K562 (cell line): ENCODE measurements around the gene BLOC1S3. TPM values are rescaled to one million over a fixed set of nuclear protein-coding genes. Genes with fewer than 3 reads are reported as not detected.

ENCODE experiments used
- CBX3 ChIP-seq, 2 experiments: IDR thresholded peaks; 1 replicate in 1 of 2; 2 replicates in 1 of 2; pipeline ENCODE4 v1.6.1; 2012; ENCODE audit warnings: inconsistent platforms in 2 of 2, low read length in 2 of 2, borderline replicate concordance in 1 of 2, control low read depth in 1 of 2
- CHD4 ChIP-seq: fragments of 200-600 bp; sonication (generic); IDR thresholded peaks from 3 replicates; pipeline ENCODE4 v1.6.1; 2012; ENCODE audit warnings: low read depth, mild to moderate bottlenecking, mixed read lengths, low read length, inconsistent platforms; ENCODE audit not compliant: insufficient read depth, insufficient replicate concordance, poor library complexity, severe bottlenecking
- EHMT2 ChIP-seq: fragments of 450-650 bp; IDR thresholded peaks from 2 replicates; pipeline ENCODE4 v1.6.1; 2018; ENCODE audit warnings: antibody characterized with exemption
- ESRRB ChIP-seq: fragments of 250-450 bp; sonication (Bioruptor Pico); IDR thresholded peaks from 2 replicates; pipeline ENCODE4 v1.5.0; 2020; ENCODE audit warnings: mild to moderate bottlenecking, moderate library complexity, borderline replicate concordance
- ETS1 ChIP-seq: conservative IDR thresholded peaks from 2 replicates; pipeline ENCODE4 v1.6.1; 2011; ENCODE audit warnings: low read depth, mild to moderate bottlenecking, low read length; ENCODE audit not compliant: control insufficient read depth
- FOXP1 ChIP-seq: sonication (generic); formaldehyde crosslinking; IDR thresholded peaks from 2 replicates; pipeline ENCODE4 v1.8.0; 2022; ENCODE audit warnings: mild to moderate bottlenecking, missing genetic modification reagents
- KLF10 ChIP-seq: fragments of 250-450 bp; sonication (Bioruptor Pico); IDR thresholded peaks from 2 replicates; pipeline ENCODE4 v1.6.1; 2021; ENCODE audit warnings: matching md5 sums
- PTRF ChIP-seq: fragments of 450-650 bp; IDR thresholded peaks from 2 replicates; pipeline ENCODE4 v1.6.1; 2016; ENCODE audit warnings: mild to moderate bottlenecking, missing genetic modification characterization, missing compliant biosample characterization
- RB1 ChIP-seq: fragments of 450-650 bp; IDR thresholded peaks from 2 replicates; pipeline ENCODE4 v1.6.1; 2017; ENCODE audit warnings: low read depth, mild to moderate bottlenecking
- RBBP5 ChIP-seq: fragments of 200-600 bp; sonication (generic); IDR thresholded peaks from 2 replicates; pipeline ENCODE4 v1.6.1; 2012; ENCODE audit warnings: borderline replicate concordance, mild to moderate bottlenecking, low read length, control low read depth, inconsistent platforms; ENCODE audit not compliant: insufficient read depth, poor library complexity, severe bottlenecking
- SFPQ ChIP-seq: fragments of 200-400 bp; formaldehyde crosslinking; IDR thresholded peaks from 2 replicates; pipeline ENCODE4 v1.6.1; 2017; ENCODE audit warnings: mild to moderate bottlenecking, low read depth, low read length, moderate library complexity
- TAL1 ChIP-seq: fragments of 450-650 bp; IDR thresholded peaks from 2 replicates; pipeline ENCODE4 v1.6.1; 2016; ENCODE audit warnings: mild to moderate bottlenecking
- TARDBP ChIP-seq: fragments of 450-650 bp; IDR thresholded peaks from 2 replicates; pipeline ENCODE4 v1.6.1; 2016
- TSHZ1 ChIP-seq: fragments of 250-450 bp; sonication (Bioruptor Pico); IDR thresholded peaks from 2 replicates; pipeline ENCODE4 v1.4.0; 2020; ENCODE audit warnings: mild to moderate bottlenecking, moderate library complexity
- ZBTB17 ChIP-seq: fragments of 450-650 bp; formaldehyde crosslinking; IDR thresholded peaks from 2 replicates; pipeline ENCODE4 v1.4.0; 2020; ENCODE audit warnings: mild to moderate bottlenecking
- ZMIZ1 ChIP-seq, 2 experiments: fragments of 150-350 bp in 1 of 2; IDR thresholded peaks; 2 replicates each; pipeline ENCODE4 v1.6.1; 2012 to 2016; ENCODE audit warnings: low read depth in 2 of 2, low read length in 2 of 2, mild to moderate bottlenecking in 1 of 2, moderate library complexity in 1 of 2
- ZZZ3 ChIP-seq: fragments of 450-650 bp; IDR thresholded peaks from 2 replicates; pipeline ENCODE4 v1.6.1; 2016; ENCODE audit warnings: antibody characterized with exemption, mild to moderate bottlenecking, moderate library complexity
- polyA plus RNA-seq, 8 experiments: library from polyadenylated mRNA; depleted of rRNA in 4 of 8; stranded (reverse) in 5 of 8; unstranded in 3 of 8; fragments of >200 nt; fragmentation: Nextera tagmentation in 2 of 8; fragmentation: Illumina TruSeq in 1 of 8; extraction: Ambion mirVana in 2 of 8; extraction: Trizol in 1 of 8; gene quantifications; 2 replicates each; pipeline versions ENCODE4 v1.2.1 to v1.2.3, GENCODE V29; 2011 to 2014; ENCODE audit warnings: inconsistent platforms in 1 of 8, missing spikeins in 1 of 8
- total RNA-seq, 7 experiments: library from RNA; depleted of rRNA in 6 of 7; stranded (reverse); fragments of >200 nt in 6 of 7; fragmentation: Illumina TruSeq in 2 of 7; extraction: Trizol in 2 of 7; gene quantifications; 2 replicates each; pipeline versions ENCODE4 v1.2.1 to v1.2.3, GENCODE V29; 2011 to 2021; ENCODE audit warnings: low replicate concordance in 1 of 7

BLOC1S3 gene
- total and polyA plus RNA-seq, 9 of the 15 experiments (the other 6 are each of a cell fraction or from before 2014, with no cell fraction given): 3.9 to 20.2 (median 10.4) TPM

GRCh38 chr19:45154064-45154827 lies 24.3 kb upstream of the BLOC1S3 start (continued):
- TF ChIP-seq RBBP5: no peak
- no peak for TF ChIP-seq CBX3 (IDR thresholded peaks at IDR 0.05; ENCODE audit: borderline replicate concordance in 1 of 2, low read length in 2 of 2)
- no peak for TF ChIP-seq ZBTB17 (CRISPR knock-in tag)
- TF ChIP-seq ESRRB (CRISPR knock-in tag): no peak
- TF ChIP-seq TSHZ1 (CRISPR knock-in tag): no peak
- TF ChIP-seq KLF10 (CRISPR knock-in tag): no peak
- no peak for TF ChIP-seq ZMIZ1 (IDR thresholded peaks at IDR 0.05; ENCODE audit: low read depth in 2 of 2, low read length in 2 of 2)
- TF ChIP-seq TARDBP: no peak
- TF ChIP-seq FOXP1 (CRISPR knock-in tag): no peak
- no peak for TF ChIP-seq EHMT2
- no peak for TF ChIP-seq RB1
- TF ChIP-seq CHD4: no peak
- TF ChIP-seq TAL1: no peak
- TF ChIP-seq PTRF (tag): no peak
- TF ChIP-seq ZZZ3: no peak
- no peak for TF ChIP-seq SFPQ
- peak; percentile 36; the same call in 1 of the 2 replicates for TF ChIP-seq ETS1
